Parathyroid adenoma (tissue), 2 donors: ENCODE data around the gene EIF4G1.

Experiments
- H2AFZ ChIP-seq: fragments of 300-600 bp; sonication (generic); one replicate; pipeline ENCODE4 v1.7.0; 2017; ENCODE audit warnings: antibody characterized with exemption, mild to moderate bottlenecking
- H3K27ac ChIP-seq: fragments of 300-600 bp; sonication (generic); one replicate; pipeline ENCODE4 v1.7.0; 2017
- H3K27me3 ChIP-seq: fragments of 300-600 bp; sonication (generic); one replicate; pipeline ENCODE4 v1.7.0; 2017; ENCODE audit warnings: low read length; ENCODE audit not compliant: control insufficient read depth, insufficient read depth
- H3K36me3 ChIP-seq: fragments of 300-600 bp; sonication (generic); one replicate; pipeline ENCODE4 v1.7.0; 2017; ENCODE audit warnings: low read length; ENCODE audit not compliant: control insufficient read depth, insufficient read depth
- H3K4me1 ChIP-seq: fragments of 300-600 bp; sonication (generic); one replicate; pipeline ENCODE4 v1.7.0; 2017; ENCODE audit warnings: control low read depth
- H3K4me2 ChIP-seq: fragments of 300-600 bp; sonication (generic); one replicate; pipeline ENCODE4 v1.7.0; 2017; ENCODE audit warnings: low read length
- H3K4me3 ChIP-seq: fragments of 300-600 bp; sonication (generic); one replicate; pipeline ENCODE4 v1.7.0; 2017; ENCODE audit warnings: low read depth, low read length
- H3K79me2 ChIP-seq: fragments of 300-600 bp; sonication (generic); one replicate; pipeline ENCODE4 v1.7.0; 2017; ENCODE audit warnings: control low read depth
- H3K9ac ChIP-seq: fragments of 300-600 bp; sonication (generic); one replicate; pipeline ENCODE4 v1.7.0; 2017; ENCODE audit warnings: mild to moderate bottlenecking
- H3K9me3 ChIP-seq: fragments of 300-600 bp; sonication (generic); one replicate; pipeline ENCODE4 v1.7.0; 2017; ENCODE audit warnings: low read length; ENCODE audit not compliant: control insufficient read depth
- TF ChIP-seq, protein P1 (sequence below): fragments of 300-600 bp; sonication (generic); IDR thresholded peaks from one replicate; pipeline ENCODE4 v1.7.0; 2017; ENCODE audit warnings: antibody characterized with exemption, mild to moderate bottlenecking
- donor health status: primary hyperparathyroidism.

EIF4G1 gene

DNA sequence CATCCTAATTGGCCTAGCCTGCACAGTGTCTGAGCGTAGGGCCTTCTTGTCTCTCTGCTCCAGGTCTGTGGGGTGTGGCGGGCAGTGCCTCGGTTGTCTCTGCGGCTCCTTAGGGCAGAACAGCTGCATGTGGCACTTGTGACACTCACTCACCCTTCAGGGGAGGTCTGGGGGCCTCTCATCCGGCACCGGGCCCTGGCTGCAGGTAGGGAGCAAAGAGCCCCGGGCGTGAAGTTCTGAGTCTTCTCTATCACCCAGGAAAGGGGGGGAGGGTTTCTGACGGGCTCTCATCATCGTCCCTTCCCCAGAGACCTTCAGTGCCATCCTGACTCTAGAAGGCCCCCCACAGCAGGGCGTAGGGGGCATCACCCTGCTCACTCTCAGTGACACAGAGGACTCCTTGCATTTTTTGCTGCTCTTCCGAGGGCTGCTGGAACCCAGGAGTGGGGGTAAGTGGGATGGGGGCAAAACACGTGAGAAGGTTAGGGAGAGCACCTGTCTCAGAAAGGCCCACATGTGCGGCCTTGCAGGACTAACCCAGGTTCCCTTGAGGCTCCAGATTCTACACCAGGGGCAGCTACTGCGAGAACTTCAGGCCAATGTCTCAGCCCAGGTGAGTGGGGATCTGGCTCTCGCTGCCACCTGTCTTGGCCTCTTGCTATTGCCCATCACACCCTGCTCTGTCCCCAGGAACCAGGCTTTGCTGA lies 68.1 kb downstream of the EIF4G1 start:
- H3K9ac ChIP-seq, result no peak overlapping the region
- TF ChIP-seq, protein P1, sequence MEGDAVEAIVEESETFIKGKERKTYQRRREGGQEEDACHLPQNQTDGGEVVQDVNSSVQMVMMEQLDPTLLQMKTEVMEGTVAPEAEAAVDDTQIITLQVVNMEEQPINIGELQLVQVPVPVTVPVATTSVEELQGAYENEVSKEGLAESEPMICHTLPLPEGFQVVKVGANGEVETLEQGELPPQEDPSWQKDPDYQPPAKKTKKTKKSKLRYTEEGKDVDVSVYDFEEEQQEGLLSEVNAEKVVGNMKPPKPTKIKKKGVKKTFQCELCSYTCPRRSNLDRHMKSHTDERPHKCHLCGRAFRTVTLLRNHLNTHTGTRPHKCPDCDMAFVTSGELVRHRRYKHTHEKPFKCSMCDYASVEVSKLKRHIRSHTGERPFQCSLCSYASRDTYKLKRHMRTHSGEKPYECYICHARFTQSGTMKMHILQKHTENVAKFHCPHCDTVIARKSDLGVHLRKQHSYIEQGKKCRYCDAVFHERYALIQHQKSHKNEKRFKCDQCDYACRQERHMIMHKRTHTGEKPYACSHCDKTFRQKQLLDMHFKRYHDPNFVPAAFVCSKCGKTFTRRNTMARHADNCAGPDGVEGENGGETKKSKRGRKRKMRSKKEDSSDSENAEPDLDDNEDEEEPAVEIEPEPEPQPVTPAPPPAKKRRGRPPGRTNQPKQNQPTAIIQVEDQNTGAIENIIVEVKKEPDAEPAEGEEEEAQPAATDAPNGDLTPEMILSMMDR, result no peak
- H3K27ac ChIP-seq, result no peak overlapping the region
- no peak overlapping the region for H2AFZ ChIP-seq
- H3K4me1 ChIP-seq, result no peaks in the 10 kb centered on the region
- H3K9me3 ChIP-seq, result no peaks in the 10 kb centered on the region
- no peaks in the 10 kb centered on the region for H3K36me3 ChIP-seq
- H3K4me3 ChIP-seq, result no peak overlapping the region
- H3K4me2 ChIP-seq, result no peak overlapping the region
- H3K27me3 ChIP-seq, result no peaks in the 10 kb centered on the region
- no peaks in the 10 kb centered on the region for H3K79me2 ChIP-seq

DNA sequence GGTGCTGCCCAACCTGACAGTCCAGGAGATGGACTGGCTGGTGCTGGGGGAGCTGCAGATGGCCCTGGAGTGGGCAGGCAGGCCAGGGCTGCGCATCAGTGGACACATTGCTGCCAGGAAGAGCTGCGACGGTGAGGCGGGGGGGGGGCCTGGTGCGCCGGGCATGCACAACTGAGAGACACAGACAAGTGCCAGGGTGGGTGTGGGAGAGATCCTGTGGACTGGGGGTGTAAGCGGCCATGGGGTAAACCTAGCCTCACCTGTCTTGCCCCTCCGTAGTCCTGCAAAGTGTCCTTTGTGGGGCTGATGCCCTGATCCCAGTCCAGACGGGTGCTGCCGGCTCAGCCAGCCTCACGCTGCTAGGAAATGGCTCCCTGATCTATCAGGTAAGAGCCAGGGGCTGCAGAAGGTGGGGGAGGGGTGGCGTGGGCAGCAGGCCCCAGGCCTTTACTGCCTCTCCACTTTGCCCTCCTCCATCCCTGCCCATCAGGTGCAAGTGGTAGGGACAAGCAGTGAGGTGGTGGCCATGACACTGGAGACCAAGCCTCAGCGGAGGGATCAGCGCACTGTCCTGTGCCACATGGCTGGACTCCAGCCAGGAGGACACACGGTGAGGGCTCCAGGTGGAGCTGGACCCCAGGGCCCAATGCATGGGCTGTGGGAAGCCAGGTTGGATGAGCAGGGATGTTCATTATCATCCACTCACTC lies 68.8 kb downstream of the EIF4G1 start:
- H3K27me3 ChIP-seq, result no peaks in the 10 kb centered on the region
- H3K27ac ChIP-seq, result no peak overlapping the region
- no peak overlapping the region for H3K4me2 ChIP-seq
- H3K4me3 ChIP-seq, result no peak overlapping the region
- no peaks in the 10 kb centered on the region for H3K36me3 ChIP-seq
- no peaks in the 10 kb centered on the region for H3K9me3 ChIP-seq
- H3K9ac ChIP-seq, result no peak overlapping the region
- H3K79me2 ChIP-seq, result no peaks in the 10 kb centered on the region
- no peaks in the 10 kb centered on the region for H3K4me1 ChIP-seq
- H2AFZ ChIP-seq, result no peak overlapping the region
- TF ChIP-seq, protein P1, result no peak

DNA sequence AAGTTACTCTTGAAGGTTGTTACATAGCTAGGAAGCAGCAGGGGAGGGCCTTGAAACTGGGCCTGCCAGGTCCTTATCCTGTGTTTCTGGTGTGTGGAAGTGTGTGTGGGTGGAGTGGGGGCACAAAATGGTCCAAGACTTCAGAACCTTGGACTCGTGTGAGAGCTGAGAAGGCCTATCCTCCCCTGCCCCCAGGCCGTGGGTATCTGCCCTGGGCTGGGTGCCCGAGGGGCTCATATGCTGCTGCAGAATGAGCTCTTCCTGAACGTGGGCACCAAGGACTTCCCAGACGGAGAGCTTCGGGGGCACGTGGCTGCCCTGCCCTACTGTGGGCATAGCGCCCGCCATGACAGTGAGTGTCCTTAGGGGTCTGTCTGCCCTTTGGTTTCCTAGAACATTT lies 69.9 kb downstream of the EIF4G1 start:
- Histone ChIP-seq H2AFZ (no peak overlapping the region), H3K9ac (no peak overlapping the region), H3K4me3 (no peak overlapping the region), H3K36me3 (no peaks in the 10 kb centered on the region), H3K79me2 (no peaks in the 10 kb centered on the region), H3K27me3 (no peaks in the 10 kb centered on the region), H3K4me1 (no peaks in the 10 kb centered on the region), H3K9me3 (no peaks in the 10 kb centered on the region), H3K27ac (no peak overlapping the region), H3K4me2 (no peak overlapping the region)
- TF ChIP-seq, protein P1, result no peak
